ENCODE measurements around the gene INPP5F. TPM values are rescaled to one million over a fixed set of nuclear protein-coding genes. Genes with fewer than 3 reads are reported as not detected.

Gene INPP5F
- total RNA-seq, 4 donors from 2014 or later, result 13.9 to 20.9 (median 17.0) TPM

- no peak for TF ChIP-seq CTCF (IDR thresholded peaks at IDR 0.05; ENCODE audit: low read depth)
These were observed 138.2 kb downstream of the INPP5F start for GRCh38 chr10:119863951-119864565.

- TF ChIP-seq CTCF (IDR thresholded peaks at IDR 0.05; ENCODE audit: low read depth), result no peak
These were observed 139.9 kb downstream of the INPP5F start for GRCh38 chr10:119865699-119866240.

- TF ChIP-seq CTCF (IDR thresholded peaks at IDR 0.05; ENCODE audit: low read depth), result no peak
These were observed 141.5 kb downstream of the INPP5F start for GRCh38 chr10:119867317-119867716.

GRCh38 chr10:119871881-119872609 is 146.2 kb downstream of the INPP5F start:
- TF ChIP-seq CTCF (IDR thresholded peaks at IDR 0.05; ENCODE audit: low read depth), result no peak

- no peak for TF ChIP-seq CTCF (IDR thresholded peaks at IDR 0.05; ENCODE audit: low read depth)
These were observed 146.7 kb downstream of the INPP5F start, which contains the start of gene MCMBP for GRCh38 chr10:119872610-119872859. Gene MCMBP, minus strand, starts transcription at chr10:119872843. Its CDS starts 259 bp downstream, at chr10:119872584.

- TF ChIP-seq CTCF (IDR thresholded peaks at IDR 0.05; ENCODE audit: low read depth), result no peak
These were observed 147.2 kb downstream of the INPP5F start for GRCh38 chr10:119872860-119873681.

- no peak for TF ChIP-seq CTCF (IDR thresholded peaks at IDR 0.05; ENCODE audit: low read depth)
These were observed 152.7 kb downstream of the INPP5F start for GRCh38 chr10:119878524-119878923.

Measured in subcutaneous adipose tissue (tissue), 4 donors.